ENCODE data around the gene CTSE. TPM values are rescaled to one million over a fixed set of nuclear protein-coding genes. Genes with fewer than 3 reads are reported as not detected.

Gene CTSE
- total and polyA plus RNA-seq, 7 experiments from 2014 or later: not detected

Other genes starting within 250 kb of the CTSE start
- 10 to 100 TPM; 23.9 to 55.5 (median 45.9) TPM for gene RAB29, start 248.4 kb downstream of the CTSE start, total RNA-seq
- gene RAB29, start 248.4 kb downstream of the CTSE start, polyA plus RNA-seq: 10 to 100 TPM; 57.3 to 76.6 TPM
- 10 to 100 TPM; 16.5 to 32.0 (median 27.8) TPM for gene SLC41A1, start 210.7 kb downstream of the CTSE start, total RNA-seq
- gene SLC41A1, start 210.7 kb downstream of the CTSE start, polyA plus RNA-seq: 10 to 100 TPM in 1 of 2 donors, 1 to 10 TPM in 1; 9.1 to 15.9 TPM
- gene PM20D1, start 173.8 kb downstream of the CTSE start, total RNA-seq: 1 to 10 TPM in 4 of 5 experiments, under 1 TPM in 1; 0.92 to 2.7 (median 1.9) TPM
- 1 to 10 TPM; 1.6 to 2.2 TPM for gene PM20D1, start 173.8 kb downstream of the CTSE start, polyA plus RNA-seq
- gene SLC26A9, start 80.4 kb downstream of the CTSE start, total RNA-seq: not detected
- gene SLC26A9, start 80.4 kb downstream of the CTSE start, polyA plus RNA-seq: not detected
- gene RAB7B, start 20.5 kb downstream of the CTSE start, total RNA-seq: under 1 TPM in 3 of 5 experiments, not detected in 2; 0.24 to 0.76 (median 0.35) TPM
- not detected for gene RAB7B, start 20.5 kb downstream of the CTSE start, polyA plus RNA-seq
- gene RHEX, start 29.3 kb upstream of the CTSE start, total RNA-seq: 1 to 10 TPM in 2 of 5 experiments, under 1 TPM in 2, not detected in 1; 0.22 to 2.8 (median 0.72) TPM
- gene RHEX, start 29.3 kb upstream of the CTSE start, polyA plus RNA-seq: not detected
- gene AVPR1B, start 93.5 kb upstream of the CTSE start, total RNA-seq: under 1 TPM in 1 of 5 experiments, not detected in 4; 0.27 TPM
- gene AVPR1B, start 93.5 kb upstream of the CTSE start, polyA plus RNA-seq: not detected
- 10 to 100 TPM in 1 of 5 experiments, 1 to 10 TPM in 3, under 1 TPM in 1; 0.79 to 19.5 (median 1.4) TPM for gene FAM72A, start 178.9 kb upstream of the CTSE start, total RNA-seq
- under 1 TPM in 1 of 2 donors, not detected in 1; 0.60 TPM for gene FAM72A, start 178.9 kb upstream of the CTSE start, polyA plus RNA-seq
- gene SRGAP2, start 179.6 kb upstream of the CTSE start, total RNA-seq: 100 to 1,000 TPM in 1 of 5 experiments, 10 to 100 TPM in 4; 11.7 to 118 (median 32.6) TPM
- gene SRGAP2, start 179.6 kb upstream of the CTSE start, polyA plus RNA-seq: 1 to 10 TPM; 4.6 to 7.4 TPM